Colonic mucosa (tissue), 4 donors: ENCODE results near the gene CPM. TPM values are rescaled to one million over a fixed set of nuclear protein-coding genes. Genes with fewer than 3 reads are reported as not detected.
"Not testable (repeated sequence)": the region's sequence is repeated elsewhere in the genome, so short reads cannot be mapped to it uniquely, and the experiment has no call there.

ENCODE experiments used
- DNase-seq: peaks from one replicate; pipeline ENCODE4 v3.0.0-alpha.2; 2020
- H3K27ac ChIP-seq: fragments of 200-600 bp; one replicate; pipeline ENCODE4 v1.8.0; 2021
- H3K27me3 ChIP-seq: fragments of 200-600 bp; one replicate; pipeline ENCODE4 v1.8.0; 2021
- H3K36me3 ChIP-seq: fragments of 200-600 bp; one replicate; pipeline ENCODE4 v1.8.0; 2021
- H3K4me1 ChIP-seq: fragments of 200-600 bp; one replicate; pipeline ENCODE4 v1.8.0; 2021; ENCODE audit warnings: mild to moderate bottlenecking
- H3K4me3 ChIP-seq: fragments of 200-600 bp; one replicate; pipeline ENCODE4 v1.8.0; 2021
- H3K9ac ChIP-seq, 2 donors: one replicate each; pipeline ENCODE4 v1.7.0; 2013; ENCODE audit warnings: control low read depth in 2 of 2, low read depth in 2 of 2, low read length in 2 of 2
- H3K9me3 ChIP-seq: fragments of 200-600 bp; one replicate; pipeline ENCODE4 v1.8.0; 2021
- intact Hi-C: fragments of 100-400 bp; cut with DNase I; formaldehyde crosslinking; loops from one replicate; pipeline ENCODE4 v1.14.1; 2022
- total RNA-seq, 2 donors: library from RNA; stranded (reverse); fragmentation: NEBNext Ultra II Directional in 1 of 2; extraction: Animal tissue kit (Norgen Biotek cat#: 25700) in 1 of 2; gene quantifications; one replicate each; pipeline ENCODE4 v1.2.1, GENCODE V29; 2021
- TF ChIP-seq, protein P1 (sequence below): fragments of 200-600 bp; IDR thresholded peaks from one replicate; pipeline ENCODE4 v1.8.0; 2022; ENCODE audit warnings: antibody characterized with exemption, mild to moderate bottlenecking
- donor health status: healthy.
- donor health status: DM: no; HTN: no; CAD: no.
- donor health status: DM: no; HTN: no; CAD: no.

Gene CPM
- total RNA-seq, 2 donors from 2014 or later = 30.0 to 40.3 TPM

DNA sequence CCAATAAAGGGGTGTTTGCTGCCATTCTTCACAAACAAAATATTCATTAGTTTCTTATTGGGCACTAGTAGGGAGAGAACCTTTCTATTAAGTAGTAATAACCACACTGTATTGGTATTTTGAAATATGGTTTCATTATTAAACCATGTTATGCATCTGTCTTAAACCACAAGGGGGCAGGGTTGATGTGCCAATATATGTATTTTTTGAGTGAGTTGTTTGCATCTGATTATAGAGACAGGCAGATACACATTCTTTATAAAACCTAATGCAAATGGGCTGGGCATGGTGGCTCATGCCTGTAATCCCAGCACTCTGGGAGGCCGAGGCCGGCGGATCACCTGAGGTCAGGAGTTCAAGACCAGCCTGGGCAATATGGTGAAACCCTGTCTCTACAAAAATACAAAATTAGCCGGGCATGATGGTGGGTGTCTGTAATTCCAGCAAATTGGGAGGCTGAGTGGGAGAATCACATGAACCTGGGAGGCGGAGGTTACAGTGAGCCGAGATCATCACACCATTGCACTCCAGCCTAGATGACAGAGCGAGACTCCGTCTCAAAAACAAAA is 69.0 kb downstream of the CPM start:
- H3K9ac ChIP-seq, H3K9me3 ChIP-seq, H3K4me3 ChIP-seq, H3K36me3 ChIP-seq, intact Hi-C loops, H3K4me1 ChIP-seq, H3K27me3 ChIP-seq, H3K27ac ChIP-seq: not testable (repeated sequence)
- TF ChIP-seq, protein P1, sequence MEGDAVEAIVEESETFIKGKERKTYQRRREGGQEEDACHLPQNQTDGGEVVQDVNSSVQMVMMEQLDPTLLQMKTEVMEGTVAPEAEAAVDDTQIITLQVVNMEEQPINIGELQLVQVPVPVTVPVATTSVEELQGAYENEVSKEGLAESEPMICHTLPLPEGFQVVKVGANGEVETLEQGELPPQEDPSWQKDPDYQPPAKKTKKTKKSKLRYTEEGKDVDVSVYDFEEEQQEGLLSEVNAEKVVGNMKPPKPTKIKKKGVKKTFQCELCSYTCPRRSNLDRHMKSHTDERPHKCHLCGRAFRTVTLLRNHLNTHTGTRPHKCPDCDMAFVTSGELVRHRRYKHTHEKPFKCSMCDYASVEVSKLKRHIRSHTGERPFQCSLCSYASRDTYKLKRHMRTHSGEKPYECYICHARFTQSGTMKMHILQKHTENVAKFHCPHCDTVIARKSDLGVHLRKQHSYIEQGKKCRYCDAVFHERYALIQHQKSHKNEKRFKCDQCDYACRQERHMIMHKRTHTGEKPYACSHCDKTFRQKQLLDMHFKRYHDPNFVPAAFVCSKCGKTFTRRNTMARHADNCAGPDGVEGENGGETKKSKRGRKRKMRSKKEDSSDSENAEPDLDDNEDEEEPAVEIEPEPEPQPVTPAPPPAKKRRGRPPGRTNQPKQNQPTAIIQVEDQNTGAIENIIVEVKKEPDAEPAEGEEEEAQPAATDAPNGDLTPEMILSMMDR = peak; percentile 41
- peak; percentile 25 for DNase-seq

DNA sequence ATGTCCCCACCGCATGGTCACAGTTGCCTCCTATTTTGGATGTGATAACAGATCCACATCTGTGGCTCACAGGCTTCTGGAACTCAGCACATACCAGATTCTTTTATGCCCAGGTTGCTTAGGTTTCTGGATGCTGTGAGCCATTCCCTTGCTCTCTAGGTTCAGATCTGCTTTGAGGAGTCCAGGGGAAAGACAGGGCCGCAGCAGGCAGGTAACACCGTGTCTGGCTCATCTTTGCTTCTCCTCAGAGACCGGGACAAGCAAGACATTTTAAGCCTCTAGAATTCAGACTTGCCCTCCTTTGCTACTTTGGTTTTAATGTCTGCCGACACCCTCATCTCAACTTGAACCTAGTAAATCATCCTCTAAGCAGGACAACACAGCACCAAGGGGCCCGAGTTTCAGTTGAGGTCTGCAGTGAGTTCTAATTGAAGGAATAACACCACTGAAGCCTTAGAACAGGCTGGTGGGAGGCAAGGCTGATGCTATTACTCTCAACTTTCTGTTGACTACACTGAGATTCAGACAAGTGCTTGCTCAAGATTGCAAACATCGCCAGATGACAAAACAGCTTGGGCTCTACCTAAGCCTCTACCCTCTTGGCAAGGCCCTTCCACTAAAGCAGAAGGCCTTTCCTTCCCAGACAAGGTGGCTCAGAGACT is 69.7 kb downstream of the CPM start:
- TF ChIP-seq, protein P1 = no peak
- intact Hi-C loops = no loop called here
- no peak overlapping the region for H3K27ac ChIP-seq

DNA sequence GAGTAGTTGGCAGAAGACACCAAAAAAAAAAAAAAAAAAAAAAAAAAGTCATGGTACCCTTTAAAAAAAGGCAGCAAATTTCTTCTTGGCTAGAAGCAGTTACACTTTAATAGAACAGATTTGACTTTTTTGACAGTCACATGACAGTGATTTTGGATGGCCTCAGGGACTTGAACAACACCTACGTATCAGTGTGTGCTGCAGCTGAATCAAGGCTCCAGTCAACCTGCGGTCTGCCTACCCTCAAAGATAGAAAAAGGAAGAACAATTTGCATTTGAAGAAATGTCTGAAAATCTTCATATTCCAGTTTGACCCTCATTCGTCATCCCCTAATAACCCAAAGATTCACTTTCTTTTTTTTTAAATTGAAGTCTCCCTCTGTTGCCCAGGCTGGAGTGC is 71.1 kb downstream of the CPM start:
- no peak overlapping the region for H3K27ac ChIP-seq
- no peaks in the 10 kb centered on the region for H3K4me1 ChIP-seq
- intact Hi-C loops = no loop called here
- H3K4me3 ChIP-seq = no peak overlapping the region
- H3K27me3 ChIP-seq = no peaks in the 10 kb centered on the region
- no peaks in the 10 kb centered on the region for H3K9me3 ChIP-seq
- TF ChIP-seq, protein P1 = no peak
- no peak overlapping the region for H3K9ac ChIP-seq
- H3K36me3 ChIP-seq = no peaks in the 10 kb centered on the region
- no peak for DNase-seq

More for the DNA sequence above, 69.7 kb downstream of the CPM start:
- H3K9ac ChIP-seq = no peak overlapping the region
- no peaks in the 10 kb centered on the region for H3K36me3 ChIP-seq
- H3K27me3 ChIP-seq = no peaks in the 10 kb centered on the region
- H3K4me1 ChIP-seq = no peaks in the 10 kb centered on the region
- H3K9me3 ChIP-seq = no peaks in the 10 kb centered on the region
- no peak overlapping the region for H3K4me3 ChIP-seq
- DNase-seq = no peak

DNA sequence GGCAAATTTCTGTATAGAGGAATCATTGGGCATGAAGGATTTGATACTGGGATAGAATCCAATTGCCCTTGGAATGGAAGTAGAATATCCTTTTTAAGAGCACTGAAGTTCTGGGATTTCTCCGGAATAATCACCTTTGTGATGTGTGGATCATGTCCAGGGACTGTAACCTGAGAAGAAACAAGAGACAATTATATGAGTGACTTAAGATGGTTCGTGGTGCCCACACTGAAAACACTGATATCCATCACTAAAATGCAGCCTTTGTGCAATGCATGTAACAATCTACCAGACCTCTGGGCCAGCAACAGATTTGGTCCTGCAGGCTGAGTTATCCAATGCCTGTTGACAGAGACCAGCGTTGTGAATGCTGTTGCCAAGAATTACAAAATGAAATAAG is 76.5 kb downstream of the CPM start:
- no peaks in the 10 kb centered on the region for H3K9me3 ChIP-seq
- no peaks in the 10 kb centered on the region for H3K27me3 ChIP-seq
- no peak for DNase-seq
- intact Hi-C loops = no loop called here
- H3K4me1 ChIP-seq = no peaks in the 10 kb centered on the region
- H3K36me3 ChIP-seq = no peaks in the 10 kb centered on the region
- H3K9ac ChIP-seq = no peak overlapping the region
- TF ChIP-seq, protein P1 = no peak
- no peak overlapping the region for H3K4me3 ChIP-seq
- H3K27ac ChIP-seq = no peak overlapping the region

DNA sequence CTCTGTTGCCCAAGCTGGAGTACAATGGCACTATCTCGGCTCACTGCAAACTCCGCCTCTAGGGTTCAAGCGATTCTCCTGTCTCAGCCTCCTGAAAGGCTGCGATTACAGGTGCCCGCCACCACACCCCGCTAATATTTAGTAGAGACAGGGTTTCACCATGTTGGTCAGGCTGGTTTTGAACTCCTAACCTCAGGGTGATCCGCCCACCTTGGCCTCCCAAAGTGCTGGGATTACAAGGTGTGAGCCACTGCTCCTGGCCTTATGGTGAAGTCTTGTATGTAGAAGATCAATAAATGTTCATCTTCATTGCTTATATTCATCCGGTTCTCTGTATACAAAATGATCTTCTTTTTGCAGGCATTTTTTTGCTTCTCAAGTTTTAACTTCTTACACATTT is 77.2 kb downstream of the CPM start:
- H3K4me1 ChIP-seq = no peaks in the 10 kb centered on the region
- TF ChIP-seq, protein P1 = no peak
- no peaks in the 10 kb centered on the region for H3K36me3 ChIP-seq
- intact Hi-C loops = no loop called here
- no peak overlapping the region for H3K4me3 ChIP-seq
- H3K27ac ChIP-seq = no peak overlapping the region
- H3K27me3 ChIP-seq = no peaks in the 10 kb centered on the region
- DNase-seq = no peak
- no peaks in the 10 kb centered on the region for H3K9me3 ChIP-seq
- no peak overlapping the region for H3K9ac ChIP-seq
